ENCODE data around the gene MRO. TPM values are rescaled to one million over a fixed set of nuclear protein-coding genes. Genes with fewer than 3 reads are reported as not detected.

MRO gene
- total and polyA plus RNA-seq, 2 of the 4 experiments (the other 2 are of a cell fraction), result not detected

DNA sequence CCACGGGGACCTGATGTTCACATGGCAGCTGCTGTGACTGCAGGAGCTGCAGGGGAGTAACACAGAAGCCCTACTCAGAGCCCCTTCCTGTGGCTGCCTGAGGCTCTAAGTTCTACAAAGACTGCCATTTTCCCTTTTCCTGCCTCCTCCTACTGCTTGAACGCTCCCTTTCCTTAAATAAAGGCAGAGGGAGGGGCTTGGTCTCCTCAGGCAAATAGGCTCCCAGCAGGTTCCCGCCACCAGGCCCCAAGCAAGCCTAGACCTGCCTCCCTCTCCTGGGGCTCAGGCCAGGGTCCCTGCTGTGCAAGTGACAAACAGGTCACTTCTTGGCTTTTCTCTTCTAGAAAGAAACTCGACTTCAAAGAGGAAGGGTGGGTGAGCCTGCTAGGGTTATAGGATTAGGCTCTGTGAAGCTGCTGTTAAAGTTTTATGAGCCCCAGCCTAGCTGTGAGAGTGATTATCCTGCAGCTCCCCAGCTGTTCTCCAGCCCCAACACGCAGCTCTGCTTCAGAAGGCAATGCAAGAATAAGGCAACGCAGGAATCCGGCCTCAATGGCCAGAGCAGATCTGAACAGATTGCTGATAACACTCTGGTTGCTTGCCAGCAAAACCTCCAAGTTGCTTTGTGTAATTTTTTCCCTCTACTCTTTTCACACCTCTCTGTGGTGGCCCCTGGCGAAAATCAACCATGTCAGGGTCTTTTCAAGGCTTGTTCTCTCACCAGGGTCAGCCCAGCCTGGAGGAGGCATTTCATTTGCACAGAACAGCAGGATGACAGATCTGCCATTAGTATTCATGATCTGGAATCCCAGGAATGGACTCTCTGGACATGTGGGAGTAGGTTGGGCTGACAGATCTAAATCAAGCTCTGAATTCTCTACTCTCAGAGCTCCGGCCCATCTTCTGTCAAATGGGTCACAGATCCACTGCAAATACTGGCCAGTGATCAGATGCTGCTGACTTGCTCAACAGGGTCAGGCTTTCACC, 71.3 kb downstream of the MRO start:
- in situ Hi-C loops (cut with MboI; ENCODE audit: low sequenced_read_pairs), result no loop called here
- TF ChIP-seq RCOR1 (IDR thresholded peaks at IDR 0.05; ENCODE audit: insufficient replicate concordance, low read length) (no peak), RAD21 (IDR thresholded peaks at IDR 0.05; ENCODE audit: low read length) (no peak), NFE2L2 (IDR thresholded peaks at IDR 0.05; ENCODE audit: low read depth, low read length) (no peak), MAFK (IDR thresholded peaks at IDR 0.05; ENCODE audit: low read depth, low read length) (no peak), FOS (IDR thresholded peaks at IDR 0.05; ENCODE audit: low read depth, low read length) (no peak), MXI1 (IDR thresholded peaks at IDR 0.05; ENCODE audit: borderline replicate concordance, low read depth, low read length) (no peak), MAZ (IDR thresholded peaks at IDR 0.05; ENCODE audit: borderline replicate concordance, low read depth, low read length) (no peak), RFX5 (IDR thresholded peaks at IDR 0.05; ENCODE audit: low read depth, low read length) (no peak), SMC3 (IDR thresholded peaks at IDR 0.05; ENCODE audit: low read depth, low read length) (no peak), CEBPB (IDR thresholded peaks at IDR 0.05; ENCODE audit: low read depth, low read length) (no peak), POLR2A (IDR thresholded peaks at IDR 0.05; ENCODE audit: low read depth, low read length) (no peak), BHLHE40 (IDR thresholded peaks at IDR 0.05; ENCODE audit: low read depth, low read length) (no peak)
- TF ChIP-seq, protein P1, sequence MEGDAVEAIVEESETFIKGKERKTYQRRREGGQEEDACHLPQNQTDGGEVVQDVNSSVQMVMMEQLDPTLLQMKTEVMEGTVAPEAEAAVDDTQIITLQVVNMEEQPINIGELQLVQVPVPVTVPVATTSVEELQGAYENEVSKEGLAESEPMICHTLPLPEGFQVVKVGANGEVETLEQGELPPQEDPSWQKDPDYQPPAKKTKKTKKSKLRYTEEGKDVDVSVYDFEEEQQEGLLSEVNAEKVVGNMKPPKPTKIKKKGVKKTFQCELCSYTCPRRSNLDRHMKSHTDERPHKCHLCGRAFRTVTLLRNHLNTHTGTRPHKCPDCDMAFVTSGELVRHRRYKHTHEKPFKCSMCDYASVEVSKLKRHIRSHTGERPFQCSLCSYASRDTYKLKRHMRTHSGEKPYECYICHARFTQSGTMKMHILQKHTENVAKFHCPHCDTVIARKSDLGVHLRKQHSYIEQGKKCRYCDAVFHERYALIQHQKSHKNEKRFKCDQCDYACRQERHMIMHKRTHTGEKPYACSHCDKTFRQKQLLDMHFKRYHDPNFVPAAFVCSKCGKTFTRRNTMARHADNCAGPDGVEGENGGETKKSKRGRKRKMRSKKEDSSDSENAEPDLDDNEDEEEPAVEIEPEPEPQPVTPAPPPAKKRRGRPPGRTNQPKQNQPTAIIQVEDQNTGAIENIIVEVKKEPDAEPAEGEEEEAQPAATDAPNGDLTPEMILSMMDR (conservative IDR thresholded peaks at IDR 0.05; ENCODE audit: low read depth, low read length), result no peak
- TF ChIP-seq, protein P2, sequence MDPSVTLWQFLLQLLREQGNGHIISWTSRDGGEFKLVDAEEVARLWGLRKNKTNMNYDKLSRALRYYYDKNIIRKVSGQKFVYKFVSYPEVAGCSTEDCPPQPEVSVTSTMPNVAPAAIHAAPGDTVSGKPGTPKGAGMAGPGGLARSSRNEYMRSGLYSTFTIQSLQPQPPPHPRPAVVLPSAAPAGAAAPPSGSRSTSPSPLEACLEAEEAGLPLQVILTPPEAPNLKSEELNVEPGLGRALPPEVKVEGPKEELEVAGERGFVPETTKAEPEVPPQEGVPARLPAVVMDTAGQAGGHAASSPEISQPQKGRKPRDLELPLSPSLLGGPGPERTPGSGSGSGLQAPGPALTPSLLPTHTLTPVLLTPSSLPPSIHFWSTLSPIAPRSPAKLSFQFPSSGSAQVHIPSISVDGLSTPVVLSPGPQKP (IDR thresholded peaks at IDR 0.05; ENCODE audit: borderline replicate concordance, low read depth, low read length), result no peak
- TF ChIP-seq, protein P3, sequence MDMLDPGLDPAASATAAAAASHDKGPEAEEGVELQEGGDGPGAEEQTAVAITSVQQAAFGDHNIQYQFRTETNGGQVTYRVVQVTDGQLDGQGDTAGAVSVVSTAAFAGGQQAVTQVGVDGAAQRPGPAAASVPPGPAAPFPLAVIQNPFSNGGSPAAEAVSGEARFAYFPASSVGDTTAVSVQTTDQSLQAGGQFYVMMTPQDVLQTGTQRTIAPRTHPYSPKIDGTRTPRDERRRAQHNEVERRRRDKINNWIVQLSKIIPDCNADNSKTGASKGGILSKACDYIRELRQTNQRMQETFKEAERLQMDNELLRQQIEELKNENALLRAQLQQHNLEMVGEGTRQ (IDR thresholded peaks at IDR 0.05; ENCODE audit: low read depth, low read length), result no peak

More for the DNA sequence above, 71.3 kb downstream of the MRO start:
- 10% methylated on average over 4 of the region's 9 CpGs; no CpG with 5 or more reads in 1 of the 2 experiments for WGBS, 2 experiments (ENCODE audit: extremely low coverage in 2 of 2, insufficient read length in 1 of 2)
- Histone ChIP-seq H3K9ac (ENCODE audit: low read depth, low read length) (no peak overlapping the region), H3K27me3 (ENCODE audit: control insufficient read depth, insufficient read depth, low read length) (no peaks in the 10 kb centered on the region), H3K9me3 (ENCODE audit: control insufficient read depth, insufficient read depth, low read length) (no peaks in the 10 kb centered on the region), H3K36me3 (ENCODE audit: control insufficient read depth, insufficient read depth, low read length) (no peaks in the 10 kb centered on the region), H2AK9ac (replicated peaks; ENCODE audit: low read depth, low read length, poor library complexity) (no peak overlapping the region), H3K79me1 (ENCODE audit: low read depth in 1 of 2, low read length in 2 of 2) (no peaks in the 10 kb centered on the region), H3K4ac (ENCODE audit: low read depth, low read length) (no peak overlapping the region), H3K4me3 (ENCODE audit: insufficient read depth, low read depth, low read length) (no peak overlapping the region), H3K4me2 (ENCODE audit: low read depth, low read length) (no peak overlapping the region), H4K5ac (ENCODE audit: low read depth, low read length) (no peak overlapping the region), H2AK5ac (ENCODE audit: low read depth, low read length) (no peak overlapping the region), H3K14ac (replicated peaks; ENCODE audit: low read depth, low read length) (no peak overlapping the region), H3K9me1 (ENCODE audit: insufficient read depth, low read length) (no peaks in the 10 kb centered on the region), H2BK15ac (ENCODE audit: low read depth, low read length) (no peak overlapping the region), H3K23ac (ENCODE audit: low read depth, low read length) (no peak overlapping the region), H2AFZ (replicated peaks; ENCODE audit: low read length, poor library complexity) (no peak overlapping the region), H3K56ac (ENCODE audit: extremely low read depth, insufficient read depth, low read length) (no peak overlapping the region), H3K27ac (ENCODE audit: insufficient read depth, low read length) (no peak overlapping the region), H4K8ac (ENCODE audit: low read depth in 2 of 2, low read length in 2 of 2) (no peak overlapping the region), H4K91ac (ENCODE audit: insufficient read depth, low read depth, low read length) (no peak overlapping the region), H4K20me1 (ENCODE audit: insufficient read depth, low read length) (no peaks in the 10 kb centered on the region), H2BK5ac (ENCODE audit: low read depth, low read length, poor library complexity, severe bottlenecking) (no peak overlapping the region), H3K4me1 (ENCODE audit: control insufficient read depth, insufficient read depth, low read length) (no peaks in the 10 kb centered on the region), H2BK20ac (ENCODE audit: low read depth, low read length) (no peak overlapping the region), H3K18ac (ENCODE audit: low read depth, low read length) (no peak overlapping the region), H2BK120ac (ENCODE audit: low read depth, low read length) (no peak overlapping the region)
- DNase-seq (no peak), ATAC-seq (ENCODE audit: low read depth) (no peak)
- ChIA-PET POLR2A (ENCODE audit: unreplicated experiment) (no interaction called here), CTCF (no interaction called here)
- intact Hi-C loops (cut with micrococcal nuclease) (no loop called here), dilution Hi-C loops (cut with HindIII; ENCODE audit: low sequenced_read_pairs, unreplicated experiment) (no loop called here)
- BruUV-seq (replicated peaks), result no TSS peak
